DOHH2 (cell line): Measurements from ENCODE around the gene SLBP.

Source experiments
- H3F3A ChIP-seq: fragments of 200-600 bp; sonication (generic), shearing (Covaris generic); 2 replicates; pipeline ENCODE4 v1.6.0; 2016; ENCODE audit warnings: antibody characterized with exemption, mild to moderate bottlenecking; ENCODE audit not compliant: control insufficient read depth, insufficient read depth
- H3K27ac ChIP-seq: fragments of 200-600 bp; sonication (generic); 2 replicates; pipeline ENCODE4 v1.5.1; 2014; ENCODE audit warnings: low read depth, mild to moderate bottlenecking, low read length, moderate library complexity
- H3K27me3 ChIP-seq: fragments of 200-600 bp; sonication (generic); 2 replicates; pipeline ENCODE4 v1.6.1; 2014; ENCODE audit warnings: mild to moderate bottlenecking, low read length, mixed read lengths; ENCODE audit not compliant: control insufficient read depth
- H3K36me3 ChIP-seq: fragments of 200-600 bp; sonication (generic); 2 replicates; pipeline ENCODE4 v1.6.1; 2014; ENCODE audit warnings: mild to moderate bottlenecking, low read length, moderate library complexity, mixed read lengths; ENCODE audit not compliant: control insufficient read depth
- H3K4me1 ChIP-seq: fragments of 200-600 bp; sonication (generic); 2 replicates; pipeline ENCODE4 v1.6.1; 2014; ENCODE audit warnings: mild to moderate bottlenecking, low read length, mixed read lengths; ENCODE audit not compliant: control insufficient read depth
- H3K4me2 ChIP-seq: fragments of 200-600 bp; sonication (generic); 2 replicates; pipeline ENCODE4 v1.6.0; 2014; ENCODE audit warnings: mild to moderate bottlenecking, low read length, moderate library complexity
- H3K4me3 ChIP-seq: fragments of 200-600 bp; sonication (generic); 2 replicates; pipeline ENCODE4 v1.5.1; 2014; ENCODE audit warnings: mild to moderate bottlenecking, low read length, mixed read lengths
- H3K79me2 ChIP-seq: fragments of 200-600 bp; sonication (generic); 2 replicates; pipeline ENCODE4 v1.6.1; 2014; ENCODE audit warnings: mild to moderate bottlenecking, low read length, mixed read lengths; ENCODE audit not compliant: control insufficient read depth
- H3K9me2 ChIP-seq: fragments of 200-600 bp; sonication (generic); replicated peaks from 2 replicates; pipeline ENCODE4 v1.6.1; 2014; ENCODE audit warnings: mild to moderate bottlenecking, low read length, mixed read lengths; ENCODE audit not compliant: control insufficient read depth
- H3K9me3 ChIP-seq: fragments of 200-600 bp; sonication (generic); 2 replicates; pipeline ENCODE4 v1.6.1; 2014; ENCODE audit warnings: antibody characterized with exemption, low read length, mixed read lengths; ENCODE audit not compliant: control insufficient read depth, insufficient read depth
- H4K20me1 ChIP-seq: fragments of 200-600 bp; sonication (generic); 2 replicates; pipeline ENCODE4 v1.6.0; 2014; ENCODE audit warnings: low read depth, mild to moderate bottlenecking, antibody characterized with exemption, low read length, moderate library complexity; ENCODE audit not compliant: control insufficient read depth, insufficient read depth
- CTCF ChIP-seq: fragments of 200-600 bp; sonication (generic); IDR thresholded peaks from one replicate; pipeline ENCODE4 v1.5.1; 2014; ENCODE audit warnings: antibody characterized with exemption, mild to moderate bottlenecking, low read depth, low read length; ENCODE audit not compliant: poor library complexity, severe bottlenecking
- EZH2phosphoT487 ChIP-seq: fragments of 200-600 bp; sonication (generic); IDR thresholded peaks from 2 replicates; pipeline ENCODE4 v1.6.1; 2017; ENCODE audit warnings: borderline replicate concordance, mild to moderate bottlenecking, antibody characterized with exemption, low read length, moderate library complexity, mixed read lengths

Gene SLBP

DNA sequence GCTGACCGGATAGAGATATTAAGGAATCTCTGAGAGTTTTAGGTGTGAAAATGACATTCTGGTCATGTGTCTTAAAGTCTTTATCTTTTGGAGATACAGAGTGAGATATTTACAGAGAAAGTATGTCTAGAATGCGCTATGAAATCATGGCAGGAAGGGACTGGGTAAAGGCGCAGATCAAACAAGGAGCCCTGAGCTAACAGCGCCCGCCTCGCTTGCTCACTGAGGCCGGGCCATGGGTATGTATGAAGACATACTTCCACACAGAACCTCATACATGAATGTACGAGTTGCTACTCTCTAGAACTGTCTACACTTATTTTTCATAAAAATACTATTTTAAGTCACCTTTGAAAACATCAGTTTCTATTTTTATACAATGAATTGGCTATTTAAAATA is 48.0 kb downstream of the SLBP start:
- Histone ChIP-seq H3K9me3 (peaks cover 7% of the 10 kb centered on the region; the same call in 1 of the 2 replicates), H3K4me3 (no peak overlapping the region), H3K4me2 (no peak overlapping the region), H3K27me3 (no peaks in the 10 kb centered on the region), H3K36me3 (no peaks in the 10 kb centered on the region), H3K9me2 (no peaks in the 10 kb centered on the region), H3K4me1 (no peaks in the 10 kb centered on the region), H4K20me1 (no peaks in the 10 kb centered on the region), H3K27ac (no peak overlapping the region), H3K79me2 (no peaks in the 10 kb centered on the region), H3F3A (peaks cover 8% of the 10 kb centered on the region; the same call in 1 of the 2 replicates)
- TF ChIP-seq CTCF (no peak), EZH2phosphoT487 (no peak)

GRCh38 chr4:1663549-1663948 is 48.6 kb downstream of the SLBP start:
- Histone ChIP-seq H3K4me2 (no peak overlapping the region), H3K9me2 (no peaks in the 10 kb centered on the region), H3K27ac (no peak overlapping the region), H3K4me3 (no peak overlapping the region), H3K9me3 (peaks cover 7% of the 10 kb centered on the region; the same call in 1 of the 2 replicates), H3K36me3 (no peaks in the 10 kb centered on the region), H4K20me1 (no peaks in the 10 kb centered on the region), H3K4me1 (no peaks in the 10 kb centered on the region), H3K79me2 (no peaks in the 10 kb centered on the region), H3F3A (peaks cover 8% of the 10 kb centered on the region; the same call in 1 of the 2 replicates), H3K27me3 (no peaks in the 10 kb centered on the region)
- TF ChIP-seq CTCF = no peak
- no peak for TF ChIP-seq EZH2phosphoT487

GRCh38 chr4:1661695-1662094 is 50.4 kb downstream of the SLBP start:
- no peak overlapping the region for H3K4me2 ChIP-seq
- peaks cover 8% of the 10 kb centered on the region; the same call in 1 of the 2 replicates for H3F3A ChIP-seq
- H3K4me1 ChIP-seq = no peaks in the 10 kb centered on the region
- H3K9me3 ChIP-seq = peaks cover 7% of the 10 kb centered on the region; the same call in 1 of the 2 replicates
- no peaks in the 10 kb centered on the region for H4K20me1 ChIP-seq
- TF ChIP-seq CTCF = no peak
- no peak for TF ChIP-seq EZH2phosphoT487
- H3K4me3 ChIP-seq = no peak overlapping the region
- H3K27me3 ChIP-seq = no peaks in the 10 kb centered on the region
- no peaks in the 10 kb centered on the region for H3K79me2 ChIP-seq
- H3K36me3 ChIP-seq = no peaks in the 10 kb centered on the region
- no peak overlapping the region for H3K27ac ChIP-seq
- no peaks in the 10 kb centered on the region for H3K9me2 ChIP-seq
